K562 (cell line): ENCODE measurements around the gene MMP15.

Source experiments
- CHD4 ChIP-seq: fragments of 200-600 bp; sonication (generic); IDR thresholded peaks from 3 replicates; pipeline ENCODE4 v1.6.1; 2012; ENCODE audit warnings: low read depth, mild to moderate bottlenecking, mixed read lengths, low read length, inconsistent platforms; ENCODE audit not compliant: insufficient read depth, insufficient replicate concordance, poor library complexity, severe bottlenecking
- CTCF ChIP-seq, 3 experiments: IDR thresholded peaks in 2 of 3; conservative IDR thresholded peaks in 1 of 3; 2 replicates each; pipeline ENCODE4 v1.5.1; 2011 to 2012; ENCODE audit warnings: low read length in 3 of 3, mild to moderate bottlenecking in 3 of 3, control low read depth in 2 of 3, improper control_type of control experiment in 1 of 3, inconsistent platforms in 1 of 3, low read depth in 1 of 3, mixed read lengths in 1 of 3, moderate library complexity in 1 of 3; ENCODE audit not compliant: insufficient read depth in 2 of 3
- HNRNPK ChIP-seq: fragments of 200-400 bp; formaldehyde crosslinking; IDR thresholded peaks from one replicate; pipeline ENCODE4 v1.6.1; 2018; ENCODE audit warnings: mild to moderate bottlenecking, low read depth, low read length; ENCODE audit not compliant: poor library complexity, severe bottlenecking
- IRF1 ChIP-seq: sonication (generic); formaldehyde crosslinking; IDR thresholded peaks from 2 replicates; pipeline ENCODE4 v1.8.0; 2022; ENCODE audit warnings: missing genetic modification reagents, mild to moderate bottlenecking, borderline replicate concordance
- KLF1 ChIP-seq: fragments of 450-650 bp; IDR thresholded peaks from 2 replicates; pipeline ENCODE4 v1.6.1; 2016; ENCODE audit warnings: missing genetic modification characterization, missing compliant biosample characterization
- LARP7 ChIP-seq: fragments of 450-650 bp; IDR thresholded peaks from 2 replicates; pipeline ENCODE4 v1.6.1; 2016
- POLR2AphosphoS2 ChIP-seq: IDR thresholded peaks from 2 replicates; pipeline ENCODE4 v1.6.1; 2012; ENCODE audit warnings: low read length, improper control_type of control experiment
- ZBTB11 ChIP-seq, 3 experiments: fragments of 200-800 bp in 1 of 3; fragments of 250-450 bp in 1 of 3; fragments of 450-650 bp in 1 of 3; sonication (Bioruptor Pico) in 1 of 3; sonication (Bioruptor generic) in 1 of 3; formaldehyde crosslinking in 1 of 3; IDR thresholded peaks; 2 replicates each; pipeline versions ENCODE4 v1.6.1 to v1.8.0; 2016 to 2022; ENCODE audit warnings: mild to moderate bottlenecking in 2 of 3, missing genetic modification characterization in 2 of 3, missing compliant biosample characterization in 1 of 3, moderate library complexity in 1 of 3
- ZZZ3 ChIP-seq: fragments of 450-650 bp; IDR thresholded peaks from 2 replicates; pipeline ENCODE4 v1.6.1; 2016; ENCODE audit warnings: antibody characterized with exemption, mild to moderate bottlenecking, moderate library complexity

- TF ChIP-seq HNRNPK (no peak), CHD4 (no peak), KLF1 (no peak), IRF1 (CRISPR knock-in tag) (no peak), ZBTB11 (CRISPR knock-in tag; IDR thresholded peaks at IDR 0.05) (no peak), CTCF (IDR thresholded peaks at IDR 0.05 in 2 of 3, conservative IDR thresholded peaks at IDR 0.05 in 1 of 3; ENCODE audit: insufficient read depth in 2 of 3, low read depth in 1 of 3, low read length in 3 of 3) (no peak), LARP7 (no peak), POLR2AphosphoS2 (no peak), ZZZ3 (no peak)
Measured at GRCh38 chr16:58002936-58003335, 22.6 kb upstream of the MMP15 start.
